GM23338 (cell line): ENCODE measurements around the gene NOTCH3. TPM values are rescaled to one million over a fixed set of nuclear protein-coding genes. Genes with fewer than 3 reads are reported as not detected.
A peak's percentile ranks its signal among the peaks of the same experiment; 100 is the strongest.

Source experiments
- ATAC-seq: fragments of 200-7000 bp; cut with Tn5 transposase; 3 replicates; pipeline ENCODE4 v1.9.1; 2020
- DNase-seq: peaks from one replicate; pipeline ENCODE4 v3.0.0-alpha.2; 2015; ENCODE audit warnings: low spot score
- H2AFZ ChIP-seq: fragments of 200-600 bp; sonication (generic); 2 replicates; pipeline ENCODE4 v1.8.0; 2016; ENCODE audit warnings: antibody characterized with exemption, mild to moderate bottlenecking, moderate library complexity
- H3F3A ChIP-seq: fragments of 200-600 bp; sonication (generic); replicated peaks from 2 replicates; pipeline ENCODE4 v1.8.0; 2017; ENCODE audit warnings: antibody characterized with exemption, mixed run types, low read depth
- H3K27ac ChIP-seq: fragments of 200-600 bp; sonication (generic); 2 replicates; pipeline ENCODE4 v1.6.1; 2016; ENCODE audit warnings: low read depth
- H3K27me3 ChIP-seq: fragments of 200-600 bp; sonication (generic); 2 replicates; pipeline ENCODE4 v1.8.0; 2016; ENCODE audit warnings: mild to moderate bottlenecking, mixed run types, moderate library complexity; ENCODE audit not compliant: insufficient read depth
- H3K36me3 ChIP-seq: fragments of 200-600 bp; sonication (generic); 2 replicates; pipeline ENCODE4 v1.8.0; 2016; ENCODE audit warnings: mild to moderate bottlenecking; ENCODE audit not compliant: insufficient read depth
- H3K4me1 ChIP-seq: fragments of 200-600 bp; sonication (generic); 2 replicates; pipeline ENCODE4 v1.8.0; 2016; ENCODE audit warnings: mild to moderate bottlenecking, moderate library complexity; ENCODE audit not compliant: insufficient read depth
- H3K4me2 ChIP-seq: fragments of 200-600 bp; sonication (generic); 2 replicates; pipeline ENCODE4 v1.7.1; 2017; ENCODE audit warnings: mixed run types
- H3K4me3 ChIP-seq: fragments of 200-600 bp; sonication (generic); 2 replicates; pipeline ENCODE4 v1.6.1; 2016; ENCODE audit warnings: mixed run types
- H3K79me2 ChIP-seq: fragments of 200-600 bp; sonication (generic); replicated peaks from 2 replicates; pipeline ENCODE4 v1.8.0; 2017; ENCODE audit warnings: mild to moderate bottlenecking; ENCODE audit not compliant: insufficient read depth
- H3K9me2 ChIP-seq: fragments of 200-600 bp; sonication (generic); 2 replicates; pipeline ENCODE4 v1.8.0; 2017; ENCODE audit not compliant: insufficient read depth
- H4K20me1 ChIP-seq: fragments of 200-600 bp; sonication (generic); replicated peaks from 2 replicates; pipeline ENCODE4 v1.8.0; 2017; ENCODE audit warnings: mild to moderate bottlenecking; ENCODE audit not compliant: insufficient read depth
- H3K27ac Mint-ChIP-seq: 2 replicates; pipeline ENCODE4 v1.8.0; 2020; ENCODE audit warnings: inconsistent platforms, mild to moderate bottlenecking, moderate library complexity, mixed read lengths
- H3K27me3 Mint-ChIP-seq: 3 replicates; pipeline ENCODE4 v1.8.0; 2022; ENCODE audit warnings: low read depth, mild to moderate bottlenecking, moderate library complexity, mixed read lengths, inconsistent platforms; ENCODE audit not compliant: insufficient read depth, poor library complexity
- H3K36me3 Mint-ChIP-seq: 3 replicates; pipeline ENCODE4 v1.8.0; 2021; ENCODE audit warnings: low read depth, mild to moderate bottlenecking, inconsistent platforms, moderate library complexity, mixed read lengths
- H3K4me1 Mint-ChIP-seq: 3 replicates; pipeline ENCODE4 v1.8.0; 2020; ENCODE audit warnings: mild to moderate bottlenecking, inconsistent platforms, mixed read lengths
- H3K4me3 Mint-ChIP-seq: 3 replicates; pipeline ENCODE4 v1.8.0; 2021; ENCODE audit warnings: moderate library complexity, mild to moderate bottlenecking, inconsistent platforms, mixed read lengths
- H3K9me3 Mint-ChIP-seq: 3 replicates; pipeline ENCODE4 v1.8.0; 2020; ENCODE audit warnings: moderate library complexity, mild to moderate bottlenecking, inconsistent platforms, mixed read lengths
- CREB1 ChIP-seq: fragments of 250-450 bp; sonication (Bioruptor Pico); IDR thresholded peaks from 2 replicates; pipeline ENCODE4 v1.5.0; 2020; ENCODE audit warnings: low read depth, mild to moderate bottlenecking, moderate library complexity
- ETS1 ChIP-seq: IDR thresholded peaks from 2 replicates; pipeline ENCODE4 v1.6.1; 2016; ENCODE audit warnings: antibody characterized with exemption
- NANOG ChIP-seq: IDR thresholded peaks from 2 replicates; pipeline ENCODE4 v1.6.1; 2016; ENCODE audit warnings: antibody characterized with exemption, borderline replicate concordance
- POLR2AphosphoS5 ChIP-seq: IDR thresholded peaks from 2 replicates; pipeline ENCODE4 v1.6.1; 2016; ENCODE audit warnings: antibody characterized with exemption, low read depth
- STAT1 ChIP-seq: IDR thresholded peaks from one replicate; pipeline ENCODE4 v1.6.1; 2016; ENCODE audit warnings: antibody characterized with exemption; ENCODE audit not compliant: unreplicated experiment
- ZNF114 ChIP-seq: fragments of 250-450 bp; sonication (Bioruptor Pico); IDR thresholded peaks from 2 replicates; pipeline ENCODE4 v1.5.0; 2020; ENCODE audit warnings: mild to moderate bottlenecking, moderate library complexity
- ZNF331 ChIP-seq: fragments of 250-450 bp; sonication (Bioruptor Pico); IDR thresholded peaks from 2 replicates; pipeline ENCODE4 v1.5.0; 2020; ENCODE audit warnings: low read depth, mild to moderate bottlenecking, moderate library complexity
- polyA plus RNA-seq: library from polyadenylated mRNA; unstranded; fragments of >200 nt; fragmentation: Nextera tagmentation; extraction: Ambion mirVana; gene quantifications from 2 replicates; pipeline ENCODE4 v1.2.1, GENCODE V29; 2016
- total RNA-seq: library from RNA; depleted of rRNA; stranded (reverse); fragments of >200 nt; shearing (Covaris generic); gene quantifications from 2 replicates; pipeline ENCODE4 v1.2.3, GENCODE V29; 2014
- TF ChIP-seq, protein P1 (sequence below), 2 experiments: fragments of 200-600 bp in 1 of 2; sonication (generic) in 1 of 2; conservative IDR thresholded peaks; 2 replicates each; pipeline versions ENCODE4 v1.5.1 to v1.6.1; 2016 to 2017; ENCODE audit warnings: antibody characterized with exemption in 2 of 2, low read depth in 2 of 2, mild to moderate bottlenecking in 2 of 2, moderate library complexity in 1 of 2

Gene NOTCH3
- total and polyA plus RNA-seq, 2 experiments from 2014 or later, result 24.3 to 172 TPM

DNA sequence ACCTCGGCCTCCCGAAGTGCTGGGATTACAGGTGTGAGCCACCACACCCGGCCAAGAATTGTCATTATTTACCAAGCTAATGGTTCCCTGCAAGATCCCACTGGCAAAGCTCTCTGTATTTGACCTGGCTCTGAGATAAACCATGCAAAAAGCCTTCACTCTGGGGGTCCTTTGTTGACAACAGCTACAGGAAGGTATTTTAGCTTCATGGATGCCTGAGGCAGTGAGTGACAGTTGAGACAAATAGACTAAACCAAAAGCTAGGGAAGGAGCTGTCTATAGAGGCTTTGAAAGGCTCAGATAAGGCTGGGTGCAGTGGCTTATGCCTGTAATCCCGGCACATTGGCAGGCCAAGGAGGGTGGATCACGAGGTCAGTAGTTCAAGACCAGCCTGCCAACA is 45.5 kb downstream of the NOTCH3 start:
- Histone ChIP-seq H3F3A (no peaks in the 10 kb centered on the region), H3K9me2 (0 out of 2 replicates have a peak, but pooled peaks cover 3% of the 10 kb centered on the region), H4K20me1 (no peaks in the 10 kb centered on the region), H3K27me3 (no peaks in the 10 kb centered on the region), H3K4me2 (no peak overlapping the region), H3K27ac (no peak overlapping the region), H3K36me3 (peaks cover 7% of the 10 kb centered on the region), H3K4me1 (no peaks in the 10 kb centered on the region), H2AFZ (no peak overlapping the region), H3K79me2 (no peaks in the 10 kb centered on the region), H3K4me3 (no peak overlapping the region)
- Mint-ChIP-seq H3K27me3 (peaks cover 8% of the 10 kb centered on the region), H3K4me3 (no peak overlapping the region), H3K27ac (no peak overlapping the region), H3K9me3 (peaks cover 28% of the 10 kb centered on the region), H3K4me1 (no peaks in the 10 kb centered on the region; the same call in 2 of the 3 replicates), H3K36me3 (peaks cover 23% of the 10 kb centered on the region)
- TF ChIP-seq CREB1 (CRISPR knock-in tag) (no peak), ZNF331 (no peak), ZNF114 (CRISPR knock-in tag) (no peak), POLR2AphosphoS5 (no peak), STAT1 (no peak), ETS1 (no peak)
- TF ChIP-seq, protein P1, sequence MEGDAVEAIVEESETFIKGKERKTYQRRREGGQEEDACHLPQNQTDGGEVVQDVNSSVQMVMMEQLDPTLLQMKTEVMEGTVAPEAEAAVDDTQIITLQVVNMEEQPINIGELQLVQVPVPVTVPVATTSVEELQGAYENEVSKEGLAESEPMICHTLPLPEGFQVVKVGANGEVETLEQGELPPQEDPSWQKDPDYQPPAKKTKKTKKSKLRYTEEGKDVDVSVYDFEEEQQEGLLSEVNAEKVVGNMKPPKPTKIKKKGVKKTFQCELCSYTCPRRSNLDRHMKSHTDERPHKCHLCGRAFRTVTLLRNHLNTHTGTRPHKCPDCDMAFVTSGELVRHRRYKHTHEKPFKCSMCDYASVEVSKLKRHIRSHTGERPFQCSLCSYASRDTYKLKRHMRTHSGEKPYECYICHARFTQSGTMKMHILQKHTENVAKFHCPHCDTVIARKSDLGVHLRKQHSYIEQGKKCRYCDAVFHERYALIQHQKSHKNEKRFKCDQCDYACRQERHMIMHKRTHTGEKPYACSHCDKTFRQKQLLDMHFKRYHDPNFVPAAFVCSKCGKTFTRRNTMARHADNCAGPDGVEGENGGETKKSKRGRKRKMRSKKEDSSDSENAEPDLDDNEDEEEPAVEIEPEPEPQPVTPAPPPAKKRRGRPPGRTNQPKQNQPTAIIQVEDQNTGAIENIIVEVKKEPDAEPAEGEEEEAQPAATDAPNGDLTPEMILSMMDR (conservative IDR thresholded peaks at IDR 0.05; ENCODE audit: low read depth in 2 of 2), result no peak
- ATAC-seq (no peak), DNase-seq (peak; percentile 15)

DNA sequence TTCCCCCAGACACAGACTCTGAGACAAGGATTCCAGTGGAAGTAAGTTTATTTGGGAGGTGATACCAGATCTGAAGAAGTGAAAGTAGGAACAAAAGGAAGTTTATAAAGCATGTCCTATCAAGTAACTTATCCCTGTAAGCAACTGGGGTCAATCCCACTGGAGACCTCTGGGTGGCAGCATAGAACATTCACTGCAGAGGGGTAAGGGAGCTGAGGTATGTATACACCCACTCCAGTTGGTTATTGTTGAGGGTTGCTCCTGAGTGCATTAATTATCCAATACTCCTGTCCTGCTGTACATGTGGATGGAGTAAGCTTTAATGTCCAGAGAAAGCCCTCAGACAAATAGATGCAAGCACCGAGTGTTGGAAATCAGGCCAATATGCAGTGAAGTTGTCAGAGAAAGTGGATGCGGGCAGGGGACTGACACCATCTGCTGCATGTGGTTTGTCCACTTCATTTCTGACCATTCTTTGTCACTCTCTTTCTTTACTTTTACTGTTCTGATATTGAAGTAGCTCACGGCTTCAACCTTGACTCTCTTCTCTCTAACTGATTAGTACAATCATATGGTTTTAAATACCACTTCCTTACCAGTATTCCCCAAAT is 46.7 kb downstream of the NOTCH3 start:
- Mint-ChIP-seq H3K4me1 (no peaks in the 10 kb centered on the region; the same call in 2 of the 3 replicates), H3K9me3 (peaks cover 20% of the 10 kb centered on the region), H3K4me3 (no peak overlapping the region), H3K27me3 (peaks cover 7% of the 10 kb centered on the region), H3K36me3 (peaks cover 11% of the 10 kb centered on the region), H3K27ac (no peak overlapping the region)
- Histone ChIP-seq H3K4me1 (no peaks in the 10 kb centered on the region), H2AFZ (peak overlapping the region; percentile 94; the same call in 1 of the 2 replicates), H3K4me3 (no peak overlapping the region), H3K27me3 (no peaks in the 10 kb centered on the region), H3K27ac (no peak overlapping the region), H3K4me2 (no peak overlapping the region), H4K20me1 (no peaks in the 10 kb centered on the region), H3K9me2 (0 out of 2 replicates have a peak, but pooled peaks cover 3% of the 10 kb centered on the region), H3F3A (no peaks in the 10 kb centered on the region), H3K79me2 (no peaks in the 10 kb centered on the region), H3K36me3 (no peaks in the 10 kb centered on the region)
- no peak for TF ChIP-seq NANOG
- TF ChIP-seq, protein P1 (conservative IDR thresholded peaks at IDR 0.05; ENCODE audit: low read depth in 2 of 2), result peak; percentile 82 to 84
- peak; percentile 86 for DNase-seq
- peak; percentile 54 for ATAC-seq
